HG02763 (cell line): ENCODE results near the gene TNRC6C.
"Not testable (repeated sequence)": the region's sequence is repeated elsewhere in the genome, so short reads cannot be mapped to it uniquely, and the experiment has no call there.

Experiments
- ATAC-seq: cut with Tn5 transposase; IDR thresholded peaks from one replicate; pipeline ENCODE4 v1.9.1; 2021; ENCODE audit warnings: mild to moderate bottlenecking, moderate library complexity; ENCODE audit not compliant: unreplicated experiment

Gene TNRC6C

GRCh38 chr17:78110363-78111015 is 152.0 kb downstream of the TNRC6C start:
- no peak for ATAC-seq

DNA sequence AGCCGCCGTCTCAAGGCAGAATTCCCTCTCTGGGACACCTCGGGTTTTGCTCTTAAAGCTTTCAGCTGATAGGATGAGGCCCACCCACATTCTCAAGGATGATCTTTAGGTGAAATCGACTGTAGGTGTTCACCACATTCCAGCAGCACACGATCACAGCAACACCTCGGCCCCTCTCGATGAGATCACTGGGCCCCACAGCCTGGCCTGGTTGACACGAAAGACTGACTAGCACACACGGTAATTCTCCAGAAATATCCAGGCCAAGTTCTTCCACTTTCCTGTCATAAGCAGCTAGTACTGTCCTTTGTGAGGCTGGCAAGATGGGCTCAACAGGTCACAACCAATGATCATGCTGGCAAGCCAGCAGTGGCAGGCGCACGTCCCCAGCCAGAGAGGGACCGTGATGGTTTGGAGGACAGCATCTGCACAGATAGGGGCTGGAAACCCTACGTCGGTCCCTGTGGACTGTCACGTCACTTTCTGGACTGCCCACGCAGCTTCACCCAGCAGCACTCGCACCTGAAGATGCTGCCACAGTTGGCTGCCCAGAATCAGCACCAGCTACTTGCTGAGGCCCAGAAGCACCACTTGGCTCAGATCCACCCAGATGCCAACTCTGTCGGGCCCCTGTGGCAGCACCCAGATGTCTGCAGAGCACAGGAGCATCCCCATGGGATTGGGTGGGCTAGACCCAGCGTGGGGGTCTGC is 152.7 kb downstream of the TNRC6C start:
- ATAC-seq, result no peak

DNA sequence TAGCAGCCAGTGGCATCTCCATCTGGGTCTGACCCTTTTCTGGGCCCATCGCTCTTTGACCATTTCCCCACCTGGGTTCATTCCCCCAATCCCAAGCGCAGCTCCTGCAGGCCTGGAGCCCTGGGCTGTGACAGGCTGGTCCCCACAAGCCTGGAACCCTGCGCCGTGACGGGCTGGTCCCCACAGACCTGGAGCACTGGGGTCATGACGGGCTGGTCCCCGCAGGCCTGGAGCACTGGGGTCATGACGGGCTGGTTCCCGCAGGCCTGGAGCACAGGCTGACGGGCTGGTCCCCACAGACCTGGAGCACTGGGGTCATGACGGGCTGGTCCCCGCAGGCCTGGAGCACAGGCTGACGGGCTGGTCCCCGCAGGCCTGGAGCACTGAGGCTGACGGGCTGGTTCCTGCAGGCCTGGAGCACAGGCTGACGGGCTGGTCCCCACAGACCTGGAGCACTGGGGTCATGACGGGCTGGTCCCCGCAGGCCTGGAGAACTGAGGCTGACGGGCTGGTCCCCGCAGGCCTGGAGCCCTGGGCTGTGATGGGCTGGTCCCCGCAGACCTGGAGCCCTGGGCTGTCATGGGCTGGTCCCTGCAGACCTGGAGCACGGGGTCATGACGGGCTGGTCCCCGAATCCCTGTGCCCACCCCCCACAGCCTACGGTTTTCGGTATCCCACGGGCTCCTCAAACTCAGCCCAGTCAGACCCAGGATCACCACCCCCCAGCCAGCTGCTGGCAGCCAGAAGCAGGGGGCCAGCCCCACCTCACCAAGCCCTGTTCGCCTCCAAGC is 153.4 kb downstream of the TNRC6C start:
- no peak for ATAC-seq

GRCh38 chr17:78112518-78113471 is 154.3 kb downstream of the TNRC6C start:
- ATAC-seq, result no peak

GRCh38 chr17:78113804-78114785 is 155.6 kb downstream of the TNRC6C start:
- no peak for ATAC-seq

DNA sequence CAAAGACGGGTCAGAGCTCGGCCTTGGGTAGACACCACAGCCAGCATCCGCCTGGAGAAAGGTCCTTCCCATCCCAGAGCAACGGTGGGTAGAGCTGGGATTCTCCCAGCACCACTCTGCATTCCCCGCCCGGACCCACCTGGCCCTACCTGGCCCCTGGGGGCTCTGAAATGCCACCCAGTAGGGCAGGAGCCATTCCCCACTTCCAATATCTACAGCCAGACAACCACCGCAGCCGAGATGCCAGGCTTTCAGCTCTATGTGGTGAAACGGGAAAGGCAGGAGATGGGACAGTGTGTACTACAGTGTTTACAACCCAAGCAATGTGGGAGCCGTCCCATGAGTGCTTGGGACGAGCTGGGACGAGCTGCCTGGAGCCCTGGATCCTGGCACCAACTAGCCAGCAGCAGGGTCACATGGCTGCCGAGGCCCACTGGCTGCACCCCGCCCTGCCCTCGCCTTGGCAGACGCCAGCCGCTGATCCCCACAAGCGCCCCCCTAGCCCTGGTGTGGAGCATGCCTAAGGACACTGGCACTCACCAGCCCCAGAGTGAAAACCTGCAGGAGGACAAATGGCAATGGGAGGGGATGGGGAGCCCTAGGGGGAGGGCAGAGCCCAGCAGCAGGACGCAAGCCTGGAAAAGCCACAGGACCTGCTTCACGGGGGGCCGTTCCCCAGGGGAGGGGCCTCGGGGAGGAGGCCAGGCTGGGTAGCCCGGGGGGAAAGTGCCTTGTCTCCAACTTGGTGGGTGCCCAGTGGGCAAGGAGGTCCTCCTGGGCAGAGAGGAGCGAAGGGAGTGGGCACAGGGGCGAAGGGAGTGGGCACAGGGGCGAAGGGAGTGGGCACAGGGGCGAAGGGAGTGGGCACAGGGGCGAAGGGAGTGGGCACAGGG is 156.6 kb downstream of the TNRC6C start:
- no peak for ATAC-seq

DNA sequence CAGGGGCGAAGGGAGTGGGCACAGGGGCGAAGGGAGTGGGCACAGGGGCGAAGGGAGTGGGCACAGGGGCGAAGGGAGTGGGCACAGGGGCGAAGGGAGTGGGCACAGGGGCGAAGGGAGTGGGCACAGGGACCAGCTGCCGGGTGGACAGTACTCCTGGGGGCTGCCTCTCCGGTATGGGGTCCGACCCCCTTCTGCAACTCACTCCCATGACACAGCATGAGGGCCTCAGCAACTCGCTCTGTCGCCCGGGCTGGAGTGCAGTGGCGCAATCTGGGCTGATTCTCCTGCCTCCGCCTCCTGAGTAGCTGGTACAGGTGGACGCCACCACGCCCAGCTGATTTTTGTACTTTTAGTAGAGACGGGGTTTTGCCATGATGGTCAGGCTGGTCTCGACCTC is 157.3 kb downstream of the TNRC6C start:
- ATAC-seq, result not testable (repeated sequence)

DNA sequence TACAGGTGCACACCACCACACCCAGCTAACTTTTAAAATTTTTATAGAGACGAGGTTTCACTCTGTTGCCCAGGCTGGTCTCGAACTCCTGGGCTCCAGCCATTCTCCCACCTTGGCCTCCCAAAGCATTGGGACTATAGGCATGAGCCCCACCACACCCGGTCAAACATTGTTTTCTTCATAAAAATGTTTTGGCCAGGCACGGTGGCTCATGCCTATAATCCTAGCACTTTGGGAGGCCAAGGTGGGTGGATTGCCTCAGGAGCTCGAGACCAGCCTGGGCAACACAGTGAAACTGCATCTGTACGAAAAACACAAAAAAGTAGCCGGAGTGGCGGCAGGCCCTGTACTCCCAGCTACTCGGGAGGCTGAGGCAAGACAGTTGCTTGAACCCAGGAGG is 157.9 kb downstream of the TNRC6C start:
- no peak for ATAC-seq

DNA sequence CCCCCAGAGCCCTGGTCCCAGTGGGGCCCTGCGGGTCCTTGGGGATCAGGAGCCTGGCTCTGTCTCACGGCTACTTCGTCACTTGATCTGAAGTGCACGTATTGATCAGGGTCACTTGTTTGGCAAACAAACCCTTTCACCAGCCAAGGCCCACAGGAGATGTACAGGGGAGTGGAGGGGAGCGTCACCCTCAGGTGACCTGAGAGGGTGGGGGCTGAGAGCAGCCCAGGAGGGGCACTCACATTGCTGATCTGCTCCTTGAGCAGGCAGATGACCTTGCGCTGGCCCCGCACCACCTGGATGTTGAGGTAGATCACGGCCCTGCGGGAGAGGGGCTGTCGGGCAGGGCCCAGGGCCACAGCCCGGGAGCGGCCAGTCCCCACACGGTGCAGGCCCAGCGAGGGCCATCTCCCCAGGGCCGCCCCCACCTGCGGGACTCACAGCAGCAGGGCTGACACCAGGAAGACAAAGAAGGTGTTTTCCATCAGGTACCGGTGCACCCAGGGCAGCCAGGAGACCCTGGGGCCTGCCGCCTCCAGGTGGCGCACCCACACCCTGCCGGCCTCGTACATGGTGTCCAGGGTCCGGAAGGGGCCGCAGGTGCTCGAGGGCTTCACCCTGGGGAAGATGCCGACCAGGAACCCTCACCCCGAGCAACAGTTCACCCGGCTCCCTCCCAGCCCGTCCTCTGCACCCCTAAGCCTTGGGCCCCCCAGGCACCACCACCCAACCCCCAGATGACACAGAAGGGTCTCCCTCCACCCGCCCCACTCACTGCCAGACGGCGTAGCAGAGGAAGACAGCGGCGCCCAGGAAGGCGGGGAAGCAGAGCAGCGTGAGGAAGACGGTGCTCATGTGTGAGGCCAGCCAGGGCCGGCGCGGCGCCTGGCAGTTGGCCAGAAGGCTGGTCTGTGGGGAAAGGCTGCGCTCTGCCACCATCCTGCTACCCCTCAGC is 158.8 kb downstream of the TNRC6C start:
- no peak for ATAC-seq

GRCh38 chr17:78118801-78119241 is 160.3 kb downstream of the TNRC6C start:
- no peak for ATAC-seq

- no peak for ATAC-seq
Measured at GRCh38 chr17:78120537-78120936, 162.0 kb downstream of the TNRC6C start.

GRCh38 chr17:78120971-78121800 is 162.7 kb downstream of the TNRC6C start:
- ATAC-seq, result no peak

- no peak for ATAC-seq
Measured at GRCh38 chr17:78121801-78122215, 163.3 kb downstream of the TNRC6C start.

DNA sequence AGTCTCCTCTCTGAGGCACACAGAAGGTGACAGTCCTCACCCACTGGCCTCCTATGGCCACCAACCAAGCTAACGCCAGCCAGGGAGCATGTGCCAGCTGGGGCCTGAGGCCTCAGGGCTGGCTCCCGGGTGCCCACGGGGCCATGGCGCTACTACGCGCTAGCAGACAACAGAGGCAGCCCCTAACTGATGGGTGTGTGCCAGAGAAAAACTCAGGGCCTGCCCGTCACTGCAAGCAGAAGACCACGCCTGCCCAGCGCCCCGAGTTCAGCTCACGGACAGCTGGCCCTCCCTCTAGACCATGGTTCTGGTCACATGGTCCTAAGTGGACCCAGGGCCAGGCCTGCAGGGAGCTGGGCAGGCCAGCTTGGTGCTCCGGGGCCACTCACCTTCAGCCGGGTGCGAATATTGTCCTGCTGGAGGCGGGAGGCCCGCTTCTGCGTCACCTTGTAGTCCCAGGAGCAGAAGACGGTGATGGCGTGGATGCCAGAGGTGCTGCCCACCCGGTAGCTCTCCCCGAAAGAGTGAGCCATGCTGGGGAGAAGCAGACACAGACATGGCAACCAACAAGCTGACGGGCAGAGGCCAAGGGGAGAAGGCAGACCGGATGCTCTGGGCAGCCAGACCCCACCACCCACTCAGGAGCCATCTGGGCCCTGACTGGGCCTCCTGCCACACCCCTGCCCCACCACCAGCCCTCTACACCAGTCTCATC is 163.9 kb downstream of the TNRC6C start:
- no peak for ATAC-seq

- ATAC-seq, result no peak
Measured at GRCh38 chr17:78122931-78123249, 164.4 kb downstream of the TNRC6C start.
